ENCODE data around the gene TRIM17.

The TRIM17 gene

DNA sequence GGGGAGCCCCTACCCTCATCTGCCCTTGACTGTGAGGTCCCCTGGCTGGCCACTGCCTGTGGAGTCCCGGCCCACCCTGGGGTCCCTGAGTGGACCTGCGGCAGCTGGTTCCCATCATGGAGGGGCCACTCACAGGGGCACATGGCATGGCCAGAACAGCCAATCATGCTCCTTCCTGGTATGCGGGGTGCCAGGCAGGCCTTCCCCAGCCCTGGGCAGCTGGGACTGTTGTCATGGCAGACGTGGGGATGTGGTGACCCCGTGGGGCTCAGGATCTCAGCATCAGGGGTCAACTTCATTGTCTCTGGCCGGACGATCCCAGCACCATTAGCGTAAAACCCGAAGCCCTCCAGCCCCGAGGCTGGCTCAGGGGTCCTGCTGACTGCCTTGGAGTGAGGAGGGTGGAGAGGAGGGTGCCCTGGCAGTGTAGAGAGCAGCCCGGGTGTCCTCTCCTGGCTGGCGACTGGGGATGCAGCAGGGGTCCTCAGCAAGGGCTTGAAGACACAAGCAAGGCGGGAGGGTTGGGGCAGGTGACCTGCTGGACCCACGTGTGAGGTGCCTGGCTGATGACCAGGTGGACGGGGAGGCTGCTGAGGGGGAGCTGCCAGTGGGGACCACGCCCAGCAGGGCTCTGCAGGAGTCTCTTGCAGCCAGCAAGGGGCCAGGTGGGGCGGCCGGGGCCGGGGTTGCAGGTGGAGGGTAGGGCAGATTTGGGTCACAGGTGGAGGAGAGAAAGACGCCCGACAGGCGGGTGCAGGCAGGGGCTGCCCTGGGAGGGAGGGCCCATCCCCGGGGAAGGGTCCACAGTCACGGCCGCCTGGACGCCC lies 55.1 kb downstream of the TRIM17 start:
- POLR2A ChIA-PET: no interaction called here
- TF ChIP-seq, protein P1, sequence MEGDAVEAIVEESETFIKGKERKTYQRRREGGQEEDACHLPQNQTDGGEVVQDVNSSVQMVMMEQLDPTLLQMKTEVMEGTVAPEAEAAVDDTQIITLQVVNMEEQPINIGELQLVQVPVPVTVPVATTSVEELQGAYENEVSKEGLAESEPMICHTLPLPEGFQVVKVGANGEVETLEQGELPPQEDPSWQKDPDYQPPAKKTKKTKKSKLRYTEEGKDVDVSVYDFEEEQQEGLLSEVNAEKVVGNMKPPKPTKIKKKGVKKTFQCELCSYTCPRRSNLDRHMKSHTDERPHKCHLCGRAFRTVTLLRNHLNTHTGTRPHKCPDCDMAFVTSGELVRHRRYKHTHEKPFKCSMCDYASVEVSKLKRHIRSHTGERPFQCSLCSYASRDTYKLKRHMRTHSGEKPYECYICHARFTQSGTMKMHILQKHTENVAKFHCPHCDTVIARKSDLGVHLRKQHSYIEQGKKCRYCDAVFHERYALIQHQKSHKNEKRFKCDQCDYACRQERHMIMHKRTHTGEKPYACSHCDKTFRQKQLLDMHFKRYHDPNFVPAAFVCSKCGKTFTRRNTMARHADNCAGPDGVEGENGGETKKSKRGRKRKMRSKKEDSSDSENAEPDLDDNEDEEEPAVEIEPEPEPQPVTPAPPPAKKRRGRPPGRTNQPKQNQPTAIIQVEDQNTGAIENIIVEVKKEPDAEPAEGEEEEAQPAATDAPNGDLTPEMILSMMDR (IDR thresholded peaks at IDR 0.05; ENCODE audit: insufficient read depth, low read length, missing control alignments): no peak
- CTCF ChIA-PET: no interaction called here
- no peak for DNase-seq (ENCODE audit: low read depth, low spot score)
- H3K4me3 ChIP-seq (ENCODE audit: low read depth, low read length): no peak overlapping the region

DNA sequence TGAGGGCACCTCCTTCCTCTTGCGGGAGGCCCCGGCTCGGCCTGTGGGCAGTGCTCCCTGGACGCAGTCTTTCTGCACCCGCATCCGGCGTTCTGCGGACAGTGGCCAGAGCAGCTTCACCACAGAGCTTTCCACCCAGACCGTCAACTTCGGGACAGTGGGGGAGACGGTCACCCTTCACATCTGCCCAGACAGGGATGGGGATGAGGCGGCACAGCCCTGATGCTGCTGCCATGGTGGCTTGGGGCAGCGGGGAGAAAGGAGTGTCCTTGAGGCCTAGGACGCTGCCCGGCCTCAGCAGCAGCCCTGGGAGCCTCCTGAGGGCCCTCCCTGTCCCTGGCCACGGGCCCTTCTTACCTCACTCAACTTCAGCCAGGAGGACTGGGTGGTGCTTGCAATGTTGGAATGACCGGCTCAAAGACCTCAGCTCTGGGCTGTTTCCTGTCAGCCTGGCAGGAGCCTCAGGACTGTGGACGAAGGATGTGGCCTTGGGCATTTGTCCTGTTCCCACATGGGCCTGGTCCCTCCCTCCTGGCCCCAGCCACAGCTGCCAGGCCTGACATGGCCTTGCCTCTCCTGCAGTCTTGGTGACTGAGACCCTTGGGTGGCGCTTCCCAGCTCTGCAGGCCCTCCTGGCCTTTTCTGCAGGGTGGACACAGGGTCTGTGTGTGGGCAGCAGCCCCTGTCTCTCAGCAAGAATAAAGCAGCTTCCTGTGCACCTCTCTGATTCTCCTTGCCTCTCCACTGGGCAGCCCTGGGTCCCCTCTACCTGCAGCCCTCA lies 55.9 kb downstream of the TRIM17 start:
- POLR2A ChIA-PET: no interaction called here
- TF ChIP-seq, protein P1 (IDR thresholded peaks at IDR 0.05; ENCODE audit: insufficient read depth, low read length, missing control alignments): no peak
- no peak overlapping the region for H3K4me3 ChIP-seq (ENCODE audit: low read depth, low read length)
- CTCF ChIA-PET: no interaction called here
- DNase-seq (ENCODE audit: low read depth, low spot score): no peak

DNA sequence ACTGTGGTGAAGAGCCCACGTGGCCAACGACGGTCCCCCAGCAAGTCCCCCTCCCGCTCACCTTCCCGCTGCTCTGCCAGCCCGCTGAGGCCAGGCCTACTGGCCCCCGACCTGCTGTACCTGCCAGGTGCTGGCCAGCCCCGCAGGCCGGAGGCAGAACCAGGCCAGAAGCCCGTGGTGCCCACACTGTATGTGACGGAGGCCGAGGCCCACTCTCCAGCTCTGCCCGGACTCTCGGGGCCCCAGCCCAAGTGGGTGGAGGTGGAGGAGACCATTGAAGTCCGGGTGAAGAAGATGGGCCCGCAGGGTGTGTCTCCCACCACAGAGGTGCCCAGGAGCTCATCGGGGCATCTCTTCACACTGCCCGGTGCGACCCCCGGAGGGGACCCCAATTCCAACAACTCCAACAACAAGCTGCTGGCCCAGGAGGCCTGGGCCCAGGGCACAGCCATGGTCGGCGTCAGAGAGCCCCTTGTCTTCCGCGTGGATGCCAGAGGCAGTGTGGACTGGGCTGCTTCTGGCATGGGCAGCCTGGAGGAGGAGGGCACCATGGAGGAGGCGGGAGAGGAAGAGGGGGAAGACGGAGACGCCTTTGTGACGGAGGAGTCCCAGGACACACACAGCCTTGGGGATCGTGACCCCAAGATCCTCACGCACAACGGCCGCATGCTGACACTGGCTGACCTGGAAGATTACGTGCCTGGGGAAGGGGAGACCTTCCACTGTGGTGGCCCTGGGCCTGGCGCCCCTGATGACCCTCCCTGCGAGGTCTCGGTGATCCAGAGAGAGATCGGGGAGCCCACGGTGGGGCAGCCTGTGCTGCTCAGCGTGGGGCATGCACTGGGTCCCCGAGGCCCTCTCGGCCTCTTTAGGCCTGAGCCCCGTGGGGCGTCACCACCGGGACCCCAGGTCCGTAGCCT lies 56.8 kb downstream of the TRIM17 start:
- ChIA-PET POLR2A (no interaction called here), CTCF (interaction anchor here (1.0 kb wide), 1 partner anchor 141 kb away, joined by 4 read pairs; no protein-coding TSS in a partner anchor)
- DNase-seq (ENCODE audit: low read depth, low spot score): no peak
- no peak overlapping the region for H3K4me3 ChIP-seq (ENCODE audit: low read depth, low read length)
- TF ChIP-seq, protein P1 (IDR thresholded peaks at IDR 0.05; ENCODE audit: insufficient read depth, low read length, missing control alignments): no peak

DNA sequence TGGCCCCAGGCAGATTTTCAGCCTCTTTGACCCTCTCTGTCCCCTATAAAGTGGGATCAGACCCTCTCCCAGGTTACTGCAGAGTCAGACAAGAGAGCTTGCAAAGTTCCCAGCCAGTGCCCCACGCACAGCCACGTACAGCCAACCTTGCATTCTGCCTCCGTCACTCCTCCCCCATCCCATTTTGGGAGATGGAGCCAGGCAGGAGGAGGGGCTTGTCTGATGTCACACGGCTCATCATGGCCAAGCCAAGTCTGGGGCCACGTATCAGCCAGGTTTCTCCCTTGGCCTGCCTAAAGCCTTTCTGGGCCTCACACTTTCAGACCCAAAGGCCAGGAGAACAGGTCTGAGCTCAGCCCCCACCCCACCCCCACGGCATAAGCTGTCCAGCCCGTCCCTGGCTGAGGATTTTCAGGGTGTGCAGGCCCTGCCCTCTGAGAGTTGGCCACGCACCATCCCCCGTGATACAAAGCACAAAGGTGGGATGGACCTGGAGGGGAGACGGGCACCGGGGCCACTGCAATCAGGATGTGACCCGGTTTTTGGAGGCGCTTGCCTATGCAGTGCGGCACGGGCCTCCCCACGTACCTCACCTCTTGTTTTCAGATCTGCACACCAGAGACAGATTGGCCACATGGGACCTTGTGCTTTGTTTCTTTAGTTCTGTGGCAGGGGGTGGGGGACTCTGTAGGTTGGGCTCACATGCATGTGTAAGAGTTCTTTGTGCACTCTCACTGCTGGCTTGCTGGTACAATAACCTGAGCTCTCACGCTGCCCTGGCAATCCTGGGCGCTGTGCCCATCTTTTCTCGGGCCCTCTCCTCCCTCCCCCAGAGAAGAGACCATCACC lies 57.7 kb downstream of the TRIM17 start:
- POLR2A ChIA-PET: no interaction called here
- no peak for DNase-seq (ENCODE audit: low read depth, low spot score)
- TF ChIP-seq, protein P1 (IDR thresholded peaks at IDR 0.05; ENCODE audit: insufficient read depth, low read length, missing control alignments): no peak
- CTCF ChIA-PET: interaction anchor here (1.0 kb wide), 1 partner anchor 142 kb away, joined by 4 read pairs; no protein-coding TSS in a partner anchor
- H3K4me3 ChIP-seq (ENCODE audit: low read depth, low read length): no peak overlapping the region

DNA sequence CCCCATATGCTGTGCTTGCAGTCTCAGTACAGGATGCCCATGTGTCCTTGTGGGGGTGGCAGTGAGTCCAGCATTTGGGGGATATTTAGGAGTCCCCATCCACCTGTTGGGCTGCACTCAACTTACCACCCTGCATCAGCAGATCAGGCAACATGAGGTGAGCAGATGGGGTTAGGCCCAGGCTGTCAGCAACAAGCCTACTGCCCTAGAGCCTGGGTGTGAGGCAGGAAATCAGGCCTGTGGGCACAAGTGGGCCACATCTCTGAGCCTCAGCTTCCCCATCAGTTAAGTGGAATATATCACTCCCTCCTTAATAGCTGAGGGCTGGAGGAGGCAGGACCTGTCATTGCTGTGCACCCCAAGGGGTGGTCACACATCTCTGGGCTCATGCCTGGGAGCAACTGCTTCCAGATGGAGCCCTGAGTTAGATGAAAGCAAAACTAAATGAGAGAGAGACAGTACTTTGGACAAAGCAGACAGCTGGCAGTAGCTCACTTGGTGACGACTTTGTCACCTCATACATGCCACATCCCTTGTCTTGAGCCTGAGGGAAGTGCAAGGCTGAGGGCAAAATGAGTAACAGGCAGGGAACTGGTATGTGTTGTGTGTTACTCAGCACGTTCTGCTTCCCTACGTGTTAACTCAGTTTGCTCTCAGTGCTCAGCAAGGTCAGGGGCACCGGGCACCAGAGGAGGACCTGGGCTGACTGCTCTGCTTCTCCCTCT lies 58.5 kb downstream of the TRIM17 start:
- ChIA-PET POLR2A (no interaction called here), CTCF (no interaction called here)
- no peak overlapping the region for H3K4me3 ChIP-seq (ENCODE audit: low read depth, low read length)
- DNase-seq (ENCODE audit: low read depth, low spot score): no peak
- TF ChIP-seq, protein P1 (IDR thresholded peaks at IDR 0.05; ENCODE audit: insufficient read depth, low read length, missing control alignments): no peak

Data from AG04449 (cell line).